ENCODE results near the gene FAM217A. TPM values are rescaled to one million over a fixed set of nuclear protein-coding genes. Genes with fewer than 3 reads are reported as not detected.

The FAM217A gene
- polyA plus RNA-seq, 1 donor (not counting 4 experiments of a cell fraction or from before 2014, with no cell fraction given): not detected

- TF ChIP-seq EZH2 (IDR thresholded peaks at IDR 0.05; ENCODE audit: low read length): no peak
- TF ChIP-seq CTCF (optimal IDR thresholded peaks at IDR 0.05 in 1 of 3, IDR thresholded peaks at IDR 0.05 in 1 of 3, conservative IDR thresholded peaks at IDR 0.05 in 1 of 3; ENCODE audit: extremely low read depth in 1 of 3, insufficient read depth in 2 of 3, low read length in 3 of 3): no peak
- Histone ChIP-seq H2AFZ (ENCODE audit: control insufficient read depth, low read length) (no peak overlapping the region), H3K9me3 (ENCODE audit: control insufficient read depth, low read depth, low read length) (no peaks in the 10 kb centered on the region), H3K27ac (ENCODE audit: control insufficient read depth, insufficient read depth, low read length) (no peak overlapping the region), H3K27me3 (ENCODE audit: control insufficient read depth, extremely low read depth, insufficient read depth, low read length) (no peaks in the 10 kb centered on the region), H3K4me1 (ENCODE audit: control insufficient read depth, extremely low read depth, insufficient read depth, low read length) (peaks cover 6% of the 10 kb centered on the region), H3K9ac (ENCODE audit: control insufficient read depth, extremely low read depth, insufficient read depth, low read length) (no peak overlapping the region), H4K20me1 (ENCODE audit: control insufficient read depth, extremely low read depth, insufficient read depth, low read length) (no peaks in the 10 kb centered on the region), H3K4me3 (ENCODE audit: control insufficient read depth in 2 of 3, extremely low read depth in 1 of 3, insufficient read depth in 2 of 3, low read depth in 1 of 3, low read length in 3 of 3) (no peak overlapping the region), H3K36me3 (ENCODE audit: control insufficient read depth in 2 of 2, extremely low read depth in 1 of 2, insufficient read depth in 2 of 2, low read length in 2 of 2) (no peaks in the 10 kb centered on the region), H3K79me2 (ENCODE audit: control insufficient read depth, insufficient read depth, low read length) (no peaks in the 10 kb centered on the region), H3K9me1 (ENCODE audit: control insufficient read depth, extremely low read depth, insufficient read depth, low read length) (no peaks in the 10 kb centered on the region), H3K4me2 (ENCODE audit: control insufficient read depth, extremely low read depth, insufficient read depth, low read depth, low read length) (no peak overlapping the region)
- FAIRE-seq: no peak
- dilution Hi-C loops (cut with MboI; ENCODE audit: extremely low pct_ligation_motif_present, low sequenced_read_pairs): no loop called here
- no peak for DNase-seq (ENCODE audit: low read depth, low spot score)
Measured at GRCh38 chr6:4101298-4101697, 22.4 kb upstream of the FAM217A start.

- Histone ChIP-seq H3K9me1 (ENCODE audit: control insufficient read depth, extremely low read depth, insufficient read depth, low read length) (no peaks in the 10 kb centered on the region), H3K4me2 (ENCODE audit: control insufficient read depth, extremely low read depth, insufficient read depth, low read depth, low read length) (no peak overlapping the region), H3K9ac (ENCODE audit: control insufficient read depth, extremely low read depth, insufficient read depth, low read length) (no peak overlapping the region), H3K4me1 (ENCODE audit: control insufficient read depth, extremely low read depth, insufficient read depth, low read length) (peaks cover 6% of the 10 kb centered on the region), H3K36me3 (ENCODE audit: control insufficient read depth in 2 of 2, extremely low read depth in 1 of 2, insufficient read depth in 2 of 2, low read length in 2 of 2) (no peaks in the 10 kb centered on the region), H3K27me3 (ENCODE audit: control insufficient read depth, extremely low read depth, insufficient read depth, low read length) (no peaks in the 10 kb centered on the region), H3K4me3 (ENCODE audit: control insufficient read depth in 2 of 3, extremely low read depth in 1 of 3, insufficient read depth in 2 of 3, low read depth in 1 of 3, low read length in 3 of 3) (no peak overlapping the region), H3K9me3 (ENCODE audit: control insufficient read depth, low read depth, low read length) (no peaks in the 10 kb centered on the region), H4K20me1 (ENCODE audit: control insufficient read depth, extremely low read depth, insufficient read depth, low read length) (no peaks in the 10 kb centered on the region), H3K27ac (ENCODE audit: control insufficient read depth, insufficient read depth, low read length) (no peak overlapping the region), H3K79me2 (ENCODE audit: control insufficient read depth, insufficient read depth, low read length) (no peaks in the 10 kb centered on the region), H2AFZ (ENCODE audit: control insufficient read depth, low read length) (no peak overlapping the region)
- DNase-seq (ENCODE audit: low read depth, low spot score) (no peak), FAIRE-seq (no peak)
- TF ChIP-seq EZH2 (IDR thresholded peaks at IDR 0.05; ENCODE audit: low read length) (no peak), CTCF (optimal IDR thresholded peaks at IDR 0.05 in 1 of 3, IDR thresholded peaks at IDR 0.05 in 1 of 3, conservative IDR thresholded peaks at IDR 0.05 in 1 of 3; ENCODE audit: extremely low read depth in 1 of 3, insufficient read depth in 2 of 3, low read length in 3 of 3) (no peak)
- dilution Hi-C loops (cut with MboI; ENCODE audit: extremely low pct_ligation_motif_present, low sequenced_read_pairs): no loop called here
Measured at GRCh38 chr6:4100655-4101054, 21.7 kb upstream of the FAM217A start.

All from keratinocyte (primary cell).